B cell (primary cell): ENCODE data around the gene TTLL5. TPM values are rescaled to one million over a fixed set of nuclear protein-coding genes. Genes with fewer than 3 reads are reported as not detected.

Experiments
- ATAC-seq: fragments of 200-7000 bp; cut with Tn5 transposase; one replicate; pipeline ENCODE4 v1.10.0; 2021; ENCODE audit warnings: low read depth, mild to moderate bottlenecking, moderate number of reproducible peaks, moderate library complexity
- CTCF ChIA-PET: fragments of 350-600 bp; sonication (Branson Sonifier 250); formaldehyde crosslinking; loops from one replicate; lab custom pipeline; 2021; ENCODE audit warnings: antibody characterized with exemption, inconsistent platforms; lab: Charles Lee
- POLR2A ChIA-PET: fragments of 350-600 bp; sonication (Branson Sonifier 250); formaldehyde crosslinking; loops from one replicate; lab custom pipeline; 2021; ENCODE audit warnings: antibody characterized with exemption; lab: Charles Lee
- DNase-seq: peaks from one replicate; pipeline ENCODE4 v3.0.0; 2013
- H2AFZ ChIP-seq: 2 replicates; pipeline ENCODE4 v1.6.1; 2012; ENCODE audit warnings: mild to moderate bottlenecking, low read depth, low read length; ENCODE audit not compliant: insufficient read depth, poor library complexity, severe bottlenecking
- H3K27ac ChIP-seq, 2 donors: 1 replicate in 1 of 2; 2 replicates in 1 of 2; pipeline ENCODE4 v1.5.1; 2012 to 2013; ENCODE audit warnings: low read length in 2 of 2, mild to moderate bottlenecking in 2 of 2, moderate library complexity in 1 of 2
- H3K27me3 ChIP-seq, 4 experiments: fragments of 200-600 bp in 1 of 4; sonication (generic) in 1 of 4; replicated peaks in 1 of 4; 1 replicate in 2 of 4; 2 replicates in 2 of 4; pipeline versions ENCODE4 v1.6.1 to v1.7.0; 2013 to 2016; ENCODE audit warnings: low read length in 3 of 4, mild to moderate bottlenecking in 2 of 4, mixed read lengths in 1 of 4, moderate library complexity in 1 of 4; ENCODE audit not compliant: insufficient read depth in 4 of 4, control insufficient read depth in 3 of 4; ENCODE audit errors: control extremely low read depth in 1 of 4
- H3K36me3 ChIP-seq, 2 experiments: replicated peaks in 1 of 2; 1 replicate in 1 of 2; 2 replicates in 1 of 2; pipeline versions ENCODE4 v1.6.1 to v1.7.1; 2013; ENCODE audit warnings: low read length in 1 of 2; ENCODE audit not compliant: insufficient read depth in 2 of 2, control insufficient read depth in 1 of 2; ENCODE audit errors: control extremely low read depth in 1 of 2, extremely low read depth in 1 of 2
- H3K4me1 ChIP-seq, 2 donors: fragments of 200-600 bp in 1 of 2; sonication (generic) in 1 of 2; 1 replicate in 1 of 2; 2 replicates in 1 of 2; pipeline versions ENCODE4 v1.5.1 to v1.6.1; 2013 to 2017; ENCODE audit warnings: low read length in 2 of 2; ENCODE audit not compliant: control insufficient read depth in 2 of 2, insufficient read depth in 2 of 2
- H3K4me2 ChIP-seq: replicated peaks from 2 replicates; pipeline ENCODE3; 2012; ENCODE audit warnings: mild to moderate bottlenecking, low read depth, low read length; ENCODE audit not compliant: poor library complexity, severe bottlenecking
- H3K4me3 ChIP-seq, 5 experiments: fragments of 200-600 bp in 1 of 5; sonication (generic) in 1 of 5; 1 replicate in 3 of 5; 2 replicates in 2 of 5; pipeline versions ENCODE4 v1.5.1 to v1.7.0; 2011 to 2016; ENCODE audit warnings: low read length in 4 of 5, mild to moderate bottlenecking in 4 of 5, low read depth in 2 of 5, control low read depth in 1 of 5, moderate library complexity in 1 of 5; ENCODE audit not compliant: insufficient read depth in 1 of 5; ENCODE audit errors: control extremely low read depth in 1 of 5, extremely low read depth in 1 of 5
- H3K79me2 ChIP-seq: fragments of 200-600 bp; sonication (generic); one replicate; pipeline ENCODE4 v1.6.0; 2016; ENCODE audit warnings: low read length; ENCODE audit not compliant: control insufficient read depth, insufficient read depth
- H3K9ac ChIP-seq: fragments of 200-600 bp; sonication (generic); 2 replicates; pipeline ENCODE4 v1.6.1; 2017; ENCODE audit warnings: mild to moderate bottlenecking, low read length, moderate library complexity
- H3K9me3 ChIP-seq, 3 donors: one replicate each; pipeline versions ENCODE4 v1.6.1 to v1.7.1; 2013; ENCODE audit warnings: low read length in 2 of 3; ENCODE audit not compliant: control insufficient read depth in 2 of 3, insufficient read depth in 1 of 3; ENCODE audit errors: control extremely low read depth in 1 of 3
- H4K20me1 ChIP-seq: 2 replicates; pipeline ENCODE4 v1.6.0; 2012; ENCODE audit warnings: mild to moderate bottlenecking, low read length; ENCODE audit not compliant: insufficient read depth, control insufficient read depth, poor library complexity, severe bottlenecking
- H3K27ac Mint-ChIP-seq: one replicate; pipeline ENCODE4 v1.8.0; 2021; ENCODE audit warnings: mixed read lengths
- H3K27me3 Mint-ChIP-seq: one replicate; pipeline ENCODE4 v1.8.0; 2021; ENCODE audit warnings: mixed read lengths
- H3K4me1 Mint-ChIP-seq: one replicate; pipeline ENCODE4 v1.8.0; 2021; ENCODE audit warnings: mixed read lengths
- H3K4me3 Mint-ChIP-seq: one replicate; pipeline ENCODE4 v1.8.0; 2021; ENCODE audit warnings: mixed read lengths
- H3K9me3 Mint-ChIP-seq: one replicate; pipeline ENCODE4 v1.8.0; 2022; ENCODE audit warnings: mixed read lengths; ENCODE audit not compliant: insufficient read depth
- EZH2 ChIP-seq: IDR thresholded peaks from 2 replicates; pipeline ENCODE4 v1.6.1; 2012; ENCODE audit warnings: borderline replicate concordance, low read depth, mild to moderate bottlenecking, moderate library complexity, low read length; ENCODE audit not compliant: insufficient read depth, poor library complexity, severe bottlenecking
- WGBS: methylation state at CpG from one replicate; pipeline ENCODE4 v1.1.5; 2013; ENCODE audit warnings: missing lambda C conversion rate; ENCODE audit not compliant: insufficient coverage; 5-methylcytosine and 5-hydroxymethylcytosine counted together
- intact Hi-C: fragments of 100-400 bp; cut with micrococcal nuclease; formaldehyde crosslinking; loops from one replicate; pipeline ENCODE4 v1.10.0; 2022
- polyA plus RNA-seq: library from polyadenylated mRNA; depleted of rRNA; stranded (reverse); fragments of >200 nt; gene quantifications from 2 replicates; pipeline ENCODE4 v1.2.3, GENCODE V29; 2012
- total RNA-seq, 2 donors: library from RNA; stranded (reverse); fragments of 120-200 nt in 1 of 2; gene quantifications; 1 replicate in 1 of 2; 2 replicates in 1 of 2; pipeline versions ENCODE4 v1.2.3 to v1.2.4, GENCODE V29; 2013 to 2022
- TF ChIP-seq, protein P1 (sequence below): fragments of 200-600 bp; IDR thresholded peaks from one replicate; pipeline ENCODE4 v1.8.0; 2022; ENCODE audit warnings: antibody characterized with exemption, mild to moderate bottlenecking

The TTLL5 gene
- total and polyA plus RNA-seq, 2 donors (not counting 1 experiment from before 2014, with no cell fraction given) = 10.9 to 50.9 TPM

DNA sequence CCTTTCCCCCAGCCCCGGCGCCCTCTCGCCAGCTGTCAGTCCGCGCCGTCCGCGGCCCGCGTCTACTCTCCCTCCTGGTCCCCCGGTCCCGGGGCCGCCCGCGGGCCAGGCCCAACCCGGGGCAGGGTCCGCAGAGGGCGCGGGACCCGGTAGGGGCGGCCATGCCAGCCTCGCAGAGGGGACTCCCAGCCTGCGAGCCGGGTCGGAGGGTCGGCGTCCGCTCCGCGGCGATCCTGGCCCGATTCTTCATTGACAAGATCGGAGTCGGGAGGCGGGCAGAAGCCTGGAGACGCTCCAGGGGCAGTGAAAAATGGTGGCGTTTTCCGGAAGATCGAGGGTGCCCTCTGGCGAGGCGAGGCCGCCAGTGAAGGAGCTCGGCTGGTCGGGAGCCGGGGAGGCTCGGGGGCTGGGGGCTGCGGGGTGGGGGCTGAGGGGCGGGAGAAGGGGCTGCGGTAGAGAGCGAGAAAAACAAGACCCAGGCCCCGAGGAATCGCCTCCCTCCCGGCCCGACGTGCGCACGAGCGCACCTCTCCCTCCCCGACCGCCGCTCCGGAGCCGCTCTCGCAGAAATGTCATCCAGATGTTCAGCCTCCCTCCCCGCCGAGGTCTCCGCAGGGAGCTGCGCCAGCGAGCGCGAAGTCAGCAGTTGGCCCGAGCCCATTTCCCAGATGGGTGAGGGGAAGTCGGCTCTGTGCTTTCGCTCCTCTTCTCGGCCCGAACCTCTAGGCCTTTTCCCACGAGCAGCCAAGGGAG, 321.4 kb downstream of the TTLL5 start:
- no peaks in the 10 kb centered on the region for H3K27me3 Mint-ChIP-seq
- H3K4me1 ChIP-seq = peaks cover 41 to 56% of the 10 kb centered on the region in 2 donors
- WGBS = under 1% methylated on average over 66 of the region's 77 CpGs

More for the DNA sequence above, 321.4 kb downstream of the TTLL5 start:
- Histone ChIP-seq H3K36me3 (no peaks in the 10 kb centered on the region), H3K27me3 (no peaks in the 10 kb centered on the region), H4K20me1 (no peaks in the 10 kb centered on the region), H3K9ac (peak overlapping the region; percentile 91), H3K4me3 (peak overlapping the region; percentile 45 to 87 (median 74)), H2AFZ (peak overlapping the region; percentile 98), H3K4me2 (peak overlapping the region; percentile 98), H3K9me3 (no peaks in the 10 kb centered on the region), H3K79me2 (peaks cover 10% of the 10 kb centered on the region), H3K27ac (peak overlapping the region in 1 of 2 donors; percentile 82)
- DNase-seq (peak; percentile 86), ATAC-seq (peak; percentile 70)
- intact Hi-C loops = loop anchor here (1.0 to 10.0 kb wide), 5 partner anchors 76 to 1968 kb away; partner anchors contain the start of genes BBOF1, ENTPD5, GSTZ1 and POMT2
- peak overlapping the region; percentile 89 for H3K4me3 Mint-ChIP-seq
- H3K27ac Mint-ChIP-seq = peak overlapping the region; percentile 87
- TF ChIP-seq, protein P1, sequence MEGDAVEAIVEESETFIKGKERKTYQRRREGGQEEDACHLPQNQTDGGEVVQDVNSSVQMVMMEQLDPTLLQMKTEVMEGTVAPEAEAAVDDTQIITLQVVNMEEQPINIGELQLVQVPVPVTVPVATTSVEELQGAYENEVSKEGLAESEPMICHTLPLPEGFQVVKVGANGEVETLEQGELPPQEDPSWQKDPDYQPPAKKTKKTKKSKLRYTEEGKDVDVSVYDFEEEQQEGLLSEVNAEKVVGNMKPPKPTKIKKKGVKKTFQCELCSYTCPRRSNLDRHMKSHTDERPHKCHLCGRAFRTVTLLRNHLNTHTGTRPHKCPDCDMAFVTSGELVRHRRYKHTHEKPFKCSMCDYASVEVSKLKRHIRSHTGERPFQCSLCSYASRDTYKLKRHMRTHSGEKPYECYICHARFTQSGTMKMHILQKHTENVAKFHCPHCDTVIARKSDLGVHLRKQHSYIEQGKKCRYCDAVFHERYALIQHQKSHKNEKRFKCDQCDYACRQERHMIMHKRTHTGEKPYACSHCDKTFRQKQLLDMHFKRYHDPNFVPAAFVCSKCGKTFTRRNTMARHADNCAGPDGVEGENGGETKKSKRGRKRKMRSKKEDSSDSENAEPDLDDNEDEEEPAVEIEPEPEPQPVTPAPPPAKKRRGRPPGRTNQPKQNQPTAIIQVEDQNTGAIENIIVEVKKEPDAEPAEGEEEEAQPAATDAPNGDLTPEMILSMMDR = peak; percentile 78
- no peak for TF ChIP-seq EZH2
- ChIA-PET CTCF (interaction anchor here (0.6 to 15.2 kb wide), 29 partner anchors 9 to 410 kb away, joined by 3 to 376 read pairs (median 4); partner anchors contain the start of genes ERG28 and FLVCR2), POLR2A (interaction anchor here (0.8 to 1.1 kb wide), 2 partner anchors 77 to 225 kb away, joined by 3 read pairs; no protein-coding TSS in a partner anchor)
- peaks cover 54% of the 10 kb centered on the region for H3K4me1 Mint-ChIP-seq
- no peaks in the 10 kb centered on the region for H3K9me3 Mint-ChIP-seq
